NB4 (cell line): ENCODE data around the gene DNAJC8.

Experiments used
- CTCF ChIP-seq: IDR thresholded peaks from one replicate; pipeline ENCODE4 v1.5.1; 2012; ENCODE audit warnings: low read depth, low read length
- MAX ChIP-seq: IDR thresholded peaks from 2 replicates; pipeline ENCODE4 v1.6.1; 2011; ENCODE audit warnings: low read depth, low read length
- MYC ChIP-seq: IDR thresholded peaks from 2 replicates; pipeline ENCODE4 v1.6.1; 2011; ENCODE audit warnings: low read depth, low read length
- POLR2A ChIP-seq: IDR thresholded peaks from 2 replicates; pipeline ENCODE4 v1.6.1; 2011; ENCODE audit warnings: mild to moderate bottlenecking; ENCODE audit not compliant: insufficient read length; ENCODE audit errors: extremely low read depth

- TF ChIP-seq MAX (no peak), CTCF (no peak), POLR2A (no peak), MYC (no peak)
Observed at GRCh38 chr1:28241638-28242241, 8.9 kb upstream of the DNAJC8 start.
